ENCODE measurements around the gene WNT7B.

The WNT7B gene

GRCh38 chr22:45977003-45977411 lies at the start of gene WNT7B:
Gene WNT7B (minus strand): TSS chr22:45977162. CDS start chr22:45976754, 408 bp downstream.
- no peak for DNase-seq (ENCODE audit: low read depth in 2 of 2)

GRCh38 chr22:46025973-46026898 lies 49.3 kb upstream of the WNT7B start:
- no peak for DNase-seq (ENCODE audit: low read depth in 2 of 2)

GRCh38 chr22:46025225-46025972 lies 48.4 kb upstream of the WNT7B start:
- DNase-seq (ENCODE audit: low read depth in 2 of 2): no peak

- DNase-seq (ENCODE audit: low read depth in 2 of 2): no peak
Measured at GRCh38 chr22:46024136-46024840, 47.3 kb upstream of the WNT7B start.

- DNase-seq (ENCODE audit: low read depth in 2 of 2): no peak
Measured at GRCh38 chr22:46023558-46023981, 46.6 kb upstream of the WNT7B start.

- DNase-seq (ENCODE audit: low read depth in 2 of 2): no peak
Measured at GRCh38 chr22:46022881-46023512, 46.0 kb upstream of the WNT7B start.

- no peak for DNase-seq (ENCODE audit: low read depth in 2 of 2)
Measured at GRCh38 chr22:46021577-46021976, 44.6 kb upstream of the WNT7B start.

GRCh38 chr22:46019351-46019750 lies 42.4 kb upstream of the WNT7B start:
- DNase-seq (ENCODE audit: low read depth in 2 of 2): no peak

GRCh38 chr22:46018859-46019258 lies 41.9 kb upstream of the WNT7B start:
- no peak for DNase-seq (ENCODE audit: low read depth in 2 of 2)

- DNase-seq (ENCODE audit: low read depth in 2 of 2): no peak
Measured at GRCh38 chr22:46017166-46017565, 40.2 kb upstream of the WNT7B start.

- peak; percentile 77 to 80 for DNase-seq (ENCODE audit: low read depth in 2 of 2)
Measured at GRCh38 chr22:46013460-46014416, 36.8 kb upstream of the WNT7B start.

- no peak for DNase-seq (ENCODE audit: low read depth in 2 of 2)
Measured at GRCh38 chr22:46012881-46013281, 35.9 kb upstream of the WNT7B start.

- no peak for DNase-seq (ENCODE audit: low read depth in 2 of 2)
Measured at GRCh38 chr22:46012182-46012880, 35.4 kb upstream of the WNT7B start.

GRCh38 chr22:46011627-46012181 lies 34.7 kb upstream of the WNT7B start:
- no peak for DNase-seq (ENCODE audit: low read depth in 2 of 2)

GRCh38 chr22:46010951-46011626 lies 34.1 kb upstream of the WNT7B start:
- no peak for DNase-seq (ENCODE audit: low read depth in 2 of 2)

- DNase-seq (ENCODE audit: low read depth in 2 of 2): no peak
Measured at GRCh38 chr22:46010207-46010867, 33.4 kb upstream of the WNT7B start.

- DNase-seq (ENCODE audit: low read depth in 2 of 2): no peak
Measured at GRCh38 chr22:46009730-46010129, 32.8 kb upstream of the WNT7B start.

- no peak for DNase-seq (ENCODE audit: low read depth in 2 of 2)
Measured at GRCh38 chr22:46008836-46009596, 32.1 kb upstream of the WNT7B start.

All from stimulated activated CD8-positive, alpha-beta memory T cell treated with anti-CD3 and anti-CD28 coated beads, Interleukin-2, amount 100 ng/mL, for 1 hour (primary cell).